ENCODE results near the gene TNFAIP8. TPM values are rescaled to one million over a fixed set of nuclear protein-coding genes. Genes with fewer than 3 reads are reported as not detected.

Gene TNFAIP8
- total RNA-seq, 4 donors from 2014 or later: 9.8 to 28.1 (median 22.5) TPM

DNA sequence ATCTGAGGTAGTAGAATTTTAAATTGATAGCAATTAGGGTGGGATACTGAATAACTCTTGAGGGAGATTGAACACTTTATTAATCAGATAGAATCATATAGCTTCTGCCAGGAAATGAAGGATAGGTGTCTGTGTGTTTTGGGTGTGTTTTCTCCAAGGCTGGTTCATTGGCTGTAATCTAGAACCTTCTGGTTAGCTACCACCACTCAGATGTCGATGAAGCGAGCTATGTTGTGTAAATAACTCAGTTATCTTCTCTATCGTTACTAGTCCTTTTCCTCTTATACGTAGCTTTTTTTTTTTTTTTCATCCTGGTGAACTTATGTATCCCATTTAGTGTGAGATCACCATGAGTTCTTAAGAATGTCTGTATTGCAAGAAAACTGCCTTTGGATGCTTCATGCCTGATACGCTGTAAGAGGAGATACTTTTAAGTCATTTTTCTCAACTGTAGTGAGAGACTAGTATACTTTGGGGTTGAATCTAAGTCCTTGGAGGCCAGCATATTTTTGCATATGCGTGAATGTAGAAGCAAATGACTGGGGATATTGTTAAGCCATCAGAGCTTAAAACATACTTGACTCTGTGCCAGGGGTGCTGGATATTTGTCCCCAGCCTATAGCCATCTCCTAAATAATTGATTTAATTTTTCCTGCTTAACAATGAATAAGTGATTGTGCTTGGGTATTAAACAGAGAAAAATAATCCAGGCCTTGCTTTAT lies 2.1 kb downstream of the TNFAIP8 start:
- no peaks in the 10 kb centered on the region for H3K27me3 ChIP-seq
- TF ChIP-seq POLR2AphosphoS5 (IDR thresholded peaks at IDR 0.05) (no peak), EP300 (IDR thresholded peaks at IDR 0.05; ENCODE audit: low read depth) (no peak), POLR2A (IDR thresholded peaks at IDR 0.05) (no peak)
- TF ChIP-seq, protein P1, sequence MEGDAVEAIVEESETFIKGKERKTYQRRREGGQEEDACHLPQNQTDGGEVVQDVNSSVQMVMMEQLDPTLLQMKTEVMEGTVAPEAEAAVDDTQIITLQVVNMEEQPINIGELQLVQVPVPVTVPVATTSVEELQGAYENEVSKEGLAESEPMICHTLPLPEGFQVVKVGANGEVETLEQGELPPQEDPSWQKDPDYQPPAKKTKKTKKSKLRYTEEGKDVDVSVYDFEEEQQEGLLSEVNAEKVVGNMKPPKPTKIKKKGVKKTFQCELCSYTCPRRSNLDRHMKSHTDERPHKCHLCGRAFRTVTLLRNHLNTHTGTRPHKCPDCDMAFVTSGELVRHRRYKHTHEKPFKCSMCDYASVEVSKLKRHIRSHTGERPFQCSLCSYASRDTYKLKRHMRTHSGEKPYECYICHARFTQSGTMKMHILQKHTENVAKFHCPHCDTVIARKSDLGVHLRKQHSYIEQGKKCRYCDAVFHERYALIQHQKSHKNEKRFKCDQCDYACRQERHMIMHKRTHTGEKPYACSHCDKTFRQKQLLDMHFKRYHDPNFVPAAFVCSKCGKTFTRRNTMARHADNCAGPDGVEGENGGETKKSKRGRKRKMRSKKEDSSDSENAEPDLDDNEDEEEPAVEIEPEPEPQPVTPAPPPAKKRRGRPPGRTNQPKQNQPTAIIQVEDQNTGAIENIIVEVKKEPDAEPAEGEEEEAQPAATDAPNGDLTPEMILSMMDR (IDR thresholded peaks at IDR 0.05): no peak
- H3K27ac ChIP-seq: peak overlapping the region; percentile 10 to 85 (median 67)
- DNase-seq: no peak
- in situ Hi-C loops (cut with MboI; ENCODE audit: low pct_ligation_motif_present in 1 of 4, low pct_unique_long_range_greater_than_20kb in 1 of 4, low sequenced_read_pairs in 3 of 4): no loop called here
- peaks cover 5 to 54% (median 11%) of the 10 kb centered on the region in 4 donors for H3K4me1 ChIP-seq
- H3K9me3 ChIP-seq: no peaks in the 10 kb centered on the region
- intact Hi-C loops (cut with DNase I; ENCODE audit: low total_unique reads): no loop called here
- no peaks in the 10 kb centered on the region for H3K36me3 ChIP-seq
- peak overlapping the region in 1 of 4 donors; percentile 69 for H3K4me3 ChIP-seq
- 69% methylated on average over 3 to 6 of the region's 6 CpGs for WGBS, 2 donors (ENCODE audit: low coverage in 1 of 2)

DNA sequence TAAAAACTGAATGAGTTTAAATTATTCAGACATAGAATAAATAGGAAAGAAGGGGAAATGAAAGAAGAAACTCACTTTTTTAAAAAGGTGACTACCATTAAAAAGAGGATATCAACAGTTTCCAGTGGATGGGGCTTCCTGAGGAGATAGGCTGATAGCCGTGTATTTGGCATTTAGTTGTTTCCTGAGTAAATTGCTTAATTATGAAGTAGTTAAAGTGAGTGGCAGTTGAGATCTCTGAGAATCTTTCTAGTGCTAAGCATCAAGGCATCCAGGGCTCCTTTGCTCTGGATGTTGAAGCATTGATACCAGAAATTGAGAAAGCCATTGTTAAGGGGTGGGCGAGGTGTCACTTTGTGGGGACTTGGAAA lies 2.7 kb downstream of the TNFAIP8 start:
- in situ Hi-C loops (cut with MboI; ENCODE audit: low pct_ligation_motif_present in 1 of 4, low pct_unique_long_range_greater_than_20kb in 1 of 4, low sequenced_read_pairs in 3 of 4): no loop called here

DNA sequence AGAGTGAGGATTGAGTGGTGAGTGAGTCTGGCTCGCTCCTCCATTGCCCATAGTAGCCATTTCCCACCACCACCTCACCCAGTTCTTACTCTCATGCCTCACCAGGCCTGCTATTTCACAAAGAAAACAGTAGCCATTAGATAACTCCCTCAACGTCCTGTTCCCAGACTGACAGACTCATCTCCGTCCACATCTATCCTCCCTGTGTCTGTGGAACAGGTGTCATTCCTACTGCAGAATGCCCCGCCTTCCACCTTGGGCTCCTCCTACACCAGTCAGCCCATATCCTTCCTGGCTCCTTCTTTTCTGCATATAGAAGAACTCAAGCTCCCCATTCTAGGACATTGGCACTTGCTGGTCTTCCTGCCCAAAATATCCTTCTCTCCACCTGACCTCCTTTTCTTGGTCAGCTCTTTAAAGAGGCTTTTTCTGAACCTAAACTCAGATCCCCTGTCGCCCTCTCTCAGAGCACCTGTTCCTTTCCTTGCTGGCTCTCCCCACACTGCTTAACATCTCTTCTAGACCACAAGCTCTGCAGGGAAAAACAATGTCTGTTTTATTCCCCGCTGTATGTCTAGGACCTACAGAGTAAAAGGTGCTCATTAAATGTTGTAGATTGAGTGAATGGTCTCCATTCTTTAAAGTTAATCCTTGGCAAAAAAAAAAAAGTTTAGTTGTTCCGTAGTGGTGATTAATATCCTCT lies 3.2 kb downstream of the TNFAIP8 start:
- in situ Hi-C loops (cut with MboI; ENCODE audit: low pct_ligation_motif_present in 1 of 4, low pct_unique_long_range_greater_than_20kb in 1 of 4, low sequenced_read_pairs in 3 of 4): no loop called here
- intact Hi-C loops (cut with DNase I; ENCODE audit: low total_unique reads): no loop called here
- H3K27ac ChIP-seq: no peak overlapping the region

More for the DNA sequence above, 2.7 kb downstream of the TNFAIP8 start:
- no peak for DNase-seq
- Histone ChIP-seq H3K27ac (no peak overlapping the region), H3K9me3 (no peaks in the 10 kb centered on the region), H3K27me3 (no peaks in the 10 kb centered on the region), H3K36me3 (no peaks in the 10 kb centered on the region), H3K4me1 (peaks cover 5 to 54% (median 11%) of the 10 kb centered on the region in 4 donors), H3K4me3 (no peak overlapping the region)
- WGBS, 2 donors (ENCODE audit: low coverage in 1 of 2): 63 to 100% methylated on average over 1 to 2 of the region's 2 CpGs
- TF ChIP-seq POLR2AphosphoS5 (IDR thresholded peaks at IDR 0.05): no peak
- no peak for TF ChIP-seq EP300 (IDR thresholded peaks at IDR 0.05; ENCODE audit: low read depth)
- TF ChIP-seq, protein P1 (IDR thresholded peaks at IDR 0.05): no peak
- TF ChIP-seq POLR2A (IDR thresholded peaks at IDR 0.05): no peak
- intact Hi-C loops (cut with DNase I; ENCODE audit: low total_unique reads): no loop called here

More for the DNA sequence above, 3.2 kb downstream of the TNFAIP8 start:
- Histone ChIP-seq H3K4me1 (peaks cover 5 to 54% (median 11%) of the 10 kb centered on the region in 4 donors), H3K27me3 (no peaks in the 10 kb centered on the region), H3K4me3 (no peak overlapping the region), H3K36me3 (no peaks in the 10 kb centered on the region), H3K9me3 (no peaks in the 10 kb centered on the region)
- DNase-seq: no peak
- no peak for TF ChIP-seq EP300 (IDR thresholded peaks at IDR 0.05; ENCODE audit: low read depth)
- no peak for TF ChIP-seq POLR2A (IDR thresholded peaks at IDR 0.05)
- TF ChIP-seq, protein P1 (IDR thresholded peaks at IDR 0.05): no peak
- TF ChIP-seq POLR2AphosphoS5 (IDR thresholded peaks at IDR 0.05): no peak
- 72 to 79% methylated on average over 7 of the region's 7 CpGs for WGBS, 2 donors (ENCODE audit: low coverage in 1 of 2)

Measured in transverse colon (tissue), 4 donors.